HepG2 (cell line): ENCODE results near the gene TMED9. TPM values are rescaled to one million over a fixed set of nuclear protein-coding genes. Genes with fewer than 3 reads are reported as not detected.

Source experiments
- ATF7-NPFF ChIP-seq: sonication (generic); formaldehyde crosslinking; IDR thresholded peaks from 2 replicates; pipeline ENCODE4 v1.8.1; 2023; ENCODE audit warnings: mild to moderate bottlenecking, low read depth, missing genetic modification reagents, moderate library complexity
- FOXC1 ChIP-seq: sonication (generic); formaldehyde crosslinking; IDR thresholded peaks from 2 replicates; pipeline ENCODE4 v1.8.0; 2022; ENCODE audit warnings: mild to moderate bottlenecking, missing genetic modification reagents, borderline replicate concordance
- NFKB2 ChIP-seq: sonication (generic); formaldehyde crosslinking; IDR thresholded peaks from 2 replicates; pipeline ENCODE4 v1.4.0; 2020; ENCODE audit warnings: missing genetic modification reagents, borderline replicate concordance
- RBAK ChIP-seq: sonication (generic); formaldehyde crosslinking; IDR thresholded peaks from 2 replicates; pipeline ENCODE4 v1.5.1; 2020; ENCODE audit warnings: mild to moderate bottlenecking, missing genetic modification reagents
- SMARCE1 ChIP-seq: fragments of 450-650 bp; IDR thresholded peaks from 2 replicates; pipeline ENCODE4 v1.6.1; 2017; ENCODE audit warnings: borderline replicate concordance
- STAT5B ChIP-seq: sonication (generic); formaldehyde crosslinking; IDR thresholded peaks from 2 replicates; pipeline ENCODE4 v1.4.0; 2020; ENCODE audit warnings: missing genetic modification reagents
- TP53 ChIP-seq: sonication (generic); formaldehyde crosslinking; conservative IDR thresholded peaks from 2 replicates; pipeline ENCODE4 v1.4.0; 2020; ENCODE audit warnings: missing genetic modification reagents
- U2AF1 ChIP-seq: fragments of 200-400 bp; formaldehyde crosslinking; optimal IDR thresholded peaks from 2 replicates; pipeline ENCODE3; 2017; ENCODE audit warnings: mild to moderate bottlenecking, low read depth, low read length
- YEATS2 ChIP-seq: sonication (generic); formaldehyde crosslinking; IDR thresholded peaks from 2 replicates; pipeline ENCODE4 v1.4.0; 2020; ENCODE audit warnings: missing genetic modification reagents, borderline replicate concordance
- ZBTB20 ChIP-seq: sonication (generic); formaldehyde crosslinking; IDR thresholded peaks from 2 replicates; pipeline ENCODE4 v1.8.1; 2023; ENCODE audit warnings: missing genetic modification reagents, low read depth, mild to moderate bottlenecking, borderline replicate concordance
- ZFAT ChIP-seq: sonication (generic); formaldehyde crosslinking; conservative IDR thresholded peaks from 2 replicates; pipeline ENCODE4 v1.8.1; 2023; ENCODE audit warnings: missing genetic modification reagents, inconsistent platforms
- ZFY ChIP-seq: sonication (generic); formaldehyde crosslinking; IDR thresholded peaks from 2 replicates; pipeline ENCODE4 v1.4.0; 2020; ENCODE audit warnings: missing genetic modification reagents
- ZKSCAN1 ChIP-seq: fragments of 150-350 bp; IDR thresholded peaks from 2 replicates; pipeline ENCODE4 v1.6.1; 2014; ENCODE audit warnings: low read length
- ZNF562 ChIP-seq: sonication (generic); formaldehyde crosslinking; IDR thresholded peaks from 2 replicates; pipeline ENCODE4 v1.8.0; 2022; ENCODE audit warnings: missing genetic modification reagents, borderline replicate concordance
- ZSCAN20 ChIP-seq: sonication (generic); formaldehyde crosslinking; IDR thresholded peaks from 2 replicates; pipeline ENCODE4 v1.4.0; 2020; ENCODE audit warnings: missing genetic modification reagents, mild to moderate bottlenecking, borderline replicate concordance
- ZZZ3 ChIP-seq: sonication (generic); formaldehyde crosslinking; IDR thresholded peaks from 2 replicates; pipeline ENCODE4 v1.4.0; 2020; ENCODE audit warnings: missing genetic modification reagents, mild to moderate bottlenecking, borderline replicate concordance
- polyA plus RNA-seq, 8 experiments: library from polyadenylated mRNA; depleted of rRNA in 3 of 8; stranded (reverse) in 7 of 8; unstranded in 1 of 8; fragments of >200 nt; fragmentation: Illumina TruSeq in 4 of 8; extraction: Trizol in 4 of 8; gene quantifications; 2 replicates each; pipeline versions ENCODE4 v1.2.1 to v1.2.3, GENCODE V29; 2011 to 2016; ENCODE audit warnings: low read depth in 4 of 8, missing spikeins in 1 of 8, mixed read lengths in 1 of 8; ENCODE audit not compliant: insufficient read depth in 1 of 8
- total RNA-seq, 5 experiments: library from RNA; depleted of rRNA; stranded (reverse); fragments of >200 nt; fragmentation: Illumina TruSeq; extraction: Trizol; gene quantifications; 2 replicates each; pipeline ENCODE4 v1.2.3, GENCODE V29; 2016; ENCODE audit warnings: low read depth in 1 of 5
- TF ChIP-seq, protein P1 (sequence below): sonication (generic); formaldehyde crosslinking; IDR thresholded peaks from 2 replicates; pipeline ENCODE4 v1.5.1; 2020; ENCODE audit warnings: missing genetic modification reagents, mild to moderate bottlenecking, borderline replicate concordance
- TF ChIP-seq, protein P2 (sequence below): sonication (generic); formaldehyde crosslinking; IDR thresholded peaks from 2 replicates; pipeline ENCODE4 v1.4.0; 2020; ENCODE audit warnings: missing genetic modification reagents
- TF ChIP-seq, protein P3 (sequence below): sonication (generic); formaldehyde crosslinking; IDR thresholded peaks from 2 replicates; pipeline ENCODE4 v1.5.0; 2020; ENCODE audit warnings: missing genetic modification reagents
- TF ChIP-seq, protein P4 (sequence below): IDR thresholded peaks from 2 replicates; pipeline ENCODE4 v1.6.1; 2016
- TF ChIP-seq, protein P5 (sequence below): sonication (generic); formaldehyde crosslinking; IDR thresholded peaks from 2 replicates; pipeline ENCODE4 v1.9.0; 2021; ENCODE audit warnings: missing genetic modification reagents, borderline replicate concordance

TMED9 gene
- total and polyA plus RNA-seq, 2 of the 13 experiments (the other 11 are each of a cell fraction or from before 2014, with no cell fraction given): 161 to 350 TPM

DNA sequence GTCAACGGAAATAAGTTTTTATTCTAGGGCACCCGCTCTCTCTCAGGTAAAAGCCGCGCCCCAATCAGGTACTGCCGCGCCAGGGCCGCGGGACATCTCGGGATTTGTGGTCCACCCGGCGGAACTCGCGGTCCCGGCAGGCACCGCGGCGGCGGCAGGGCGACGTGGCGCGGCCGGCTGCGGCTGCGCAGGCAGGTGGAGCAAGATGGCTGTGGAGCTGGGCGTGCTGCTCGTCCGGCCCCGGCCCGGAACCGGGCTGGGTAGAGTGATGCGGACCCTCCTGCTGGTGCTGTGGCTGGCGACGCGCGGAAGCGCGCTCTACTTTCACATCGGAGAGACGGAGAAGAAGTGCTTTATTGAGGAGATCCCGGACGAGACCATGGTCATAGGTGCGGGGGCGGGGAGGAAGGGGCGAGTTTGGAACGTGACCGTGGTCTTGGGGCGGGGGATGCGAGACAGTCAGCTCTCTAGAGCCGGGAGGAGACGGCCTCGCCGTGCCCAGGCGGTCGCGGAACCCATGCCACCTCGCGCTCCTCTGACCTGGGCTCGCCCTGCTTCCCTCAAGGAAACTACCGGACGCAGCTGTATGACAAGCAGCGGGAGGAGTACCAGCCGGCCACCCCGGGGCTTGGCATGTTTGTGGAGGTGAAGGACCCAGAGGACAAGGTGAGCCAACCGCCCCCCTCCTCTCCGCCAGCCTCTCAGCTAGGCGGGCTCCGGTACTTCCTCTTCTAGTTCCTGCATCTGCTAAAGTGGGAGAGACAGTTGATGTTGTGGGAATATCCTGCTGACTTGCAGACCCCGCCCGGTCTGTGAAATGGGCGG is at the start of gene TMED9 (continued):
- TF ChIP-seq, protein P1, sequence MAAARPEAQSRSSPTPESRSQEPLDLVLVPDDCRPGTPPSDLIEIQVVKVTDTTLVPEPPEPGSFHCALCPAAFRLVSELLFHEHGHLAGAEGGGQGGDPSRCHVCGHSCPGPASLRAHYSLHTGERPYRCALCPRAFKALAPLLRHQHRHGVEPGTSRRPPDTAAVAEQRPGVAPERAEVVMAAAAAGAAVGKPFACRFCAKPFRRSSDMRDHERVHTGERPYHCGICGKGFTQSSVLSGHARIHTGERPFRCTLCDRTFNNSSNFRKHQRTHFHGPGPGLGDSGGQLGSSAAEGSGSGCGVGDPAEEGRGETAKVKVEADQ (CRISPR knock-in tag): 0 out of 2 replicates have a peak, but pooled peaks have one; percentile 63
- TF ChIP-seq U2AF1 (no peak), ATF7-NPFF (CRISPR knock-in tag) (peak; percentile 83), ZNF562 (CRISPR knock-in tag) (no peak), ZBTB20 (CRISPR knock-in tag) (no peak), ZZZ3 (CRISPR knock-in tag) (no peak), STAT5B (no peak), SMARCE1 (no peak), NFKB2 (CRISPR knock-in tag) (peak; percentile 79; the same call in 1 of the 2 replicates), ZFAT (CRISPR knock-in tag) (no peak), ZFY (CRISPR knock-in tag) (peak; percentile 82), RBAK (CRISPR knock-in tag) (no peak), ZSCAN20 (CRISPR knock-in tag) (peak; percentile 78; the same call in 1 of the 2 replicates), YEATS2 (CRISPR knock-in tag) (0 out of 2 replicates have a peak, but pooled peaks have one; percentile 26), FOXC1 (CRISPR knock-in tag) (0 out of 2 replicates have a peak, but pooled peaks have one; percentile 33), ZKSCAN1 (no peak), TP53 (CRISPR knock-in tag) (no peak)
- TF ChIP-seq, protein P2, sequence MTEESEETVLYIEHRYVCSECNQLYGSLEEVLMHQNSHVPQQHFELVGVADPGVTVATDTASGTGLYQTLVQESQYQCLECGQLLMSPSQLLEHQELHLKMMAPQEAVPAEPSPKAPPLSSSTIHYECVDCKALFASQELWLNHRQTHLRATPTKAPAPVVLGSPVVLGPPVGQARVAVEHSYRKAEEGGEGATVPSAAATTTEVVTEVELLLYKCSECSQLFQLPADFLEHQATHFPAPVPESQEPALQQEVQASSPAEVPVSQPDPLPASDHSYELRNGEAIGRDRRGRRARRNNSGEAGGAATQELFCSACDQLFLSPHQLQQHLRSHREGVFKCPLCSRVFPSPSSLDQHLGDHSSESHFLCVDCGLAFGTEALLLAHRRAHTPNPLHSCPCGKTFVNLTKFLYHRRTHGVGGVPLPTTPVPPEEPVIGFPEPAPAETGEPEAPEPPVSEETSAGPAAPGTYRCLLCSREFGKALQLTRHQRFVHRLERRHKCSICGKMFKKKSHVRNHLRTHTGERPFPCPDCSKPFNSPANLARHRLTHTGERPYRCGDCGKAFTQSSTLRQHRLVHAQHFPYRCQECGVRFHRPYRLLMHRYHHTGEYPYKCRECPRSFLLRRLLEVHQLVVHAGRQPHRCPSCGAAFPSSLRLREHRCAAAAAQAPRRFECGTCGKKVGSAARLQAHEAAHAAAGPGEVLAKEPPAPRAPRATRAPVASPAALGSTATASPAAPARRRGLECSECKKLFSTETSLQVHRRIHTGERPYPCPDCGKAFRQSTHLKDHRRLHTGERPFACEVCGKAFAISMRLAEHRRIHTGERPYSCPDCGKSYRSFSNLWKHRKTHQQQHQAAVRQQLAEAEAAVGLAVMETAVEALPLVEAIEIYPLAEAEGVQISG (CRISPR knock-in tag): peak; percentile 93
- TF ChIP-seq, protein P3, sequence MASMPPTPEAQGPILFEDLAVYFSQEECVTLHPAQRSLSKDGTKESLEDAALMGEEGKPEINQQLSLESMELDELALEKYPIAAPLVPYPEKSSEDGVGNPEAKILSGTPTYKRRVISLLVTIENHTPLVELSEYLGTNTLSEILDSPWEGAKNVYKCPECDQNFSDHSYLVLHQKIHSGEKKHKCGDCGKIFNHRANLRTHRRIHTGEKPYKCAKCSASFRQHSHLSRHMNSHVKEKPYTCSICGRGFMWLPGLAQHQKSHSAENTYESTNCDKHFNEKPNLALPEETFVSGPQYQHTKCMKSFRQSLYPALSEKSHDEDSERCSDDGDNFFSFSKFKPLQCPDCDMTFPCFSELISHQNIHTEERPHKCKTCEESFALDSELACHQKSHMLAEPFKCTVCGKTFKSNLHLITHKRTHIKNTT (CRISPR knock-in tag): no peak
- TF ChIP-seq, protein P4, sequence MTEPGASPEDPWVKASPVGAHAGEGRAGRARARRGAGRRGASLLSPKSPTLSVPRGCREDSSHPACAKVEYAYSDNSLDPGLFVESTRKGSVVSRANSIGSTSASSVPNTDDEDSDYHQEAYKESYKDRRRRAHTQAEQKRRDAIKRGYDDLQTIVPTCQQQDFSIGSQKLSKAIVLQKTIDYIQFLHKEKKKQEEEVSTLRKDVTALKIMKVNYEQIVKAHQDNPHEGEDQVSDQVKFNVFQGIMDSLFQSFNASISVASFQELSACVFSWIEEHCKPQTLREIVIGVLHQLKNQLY: no peak
- TF ChIP-seq, protein P5, sequence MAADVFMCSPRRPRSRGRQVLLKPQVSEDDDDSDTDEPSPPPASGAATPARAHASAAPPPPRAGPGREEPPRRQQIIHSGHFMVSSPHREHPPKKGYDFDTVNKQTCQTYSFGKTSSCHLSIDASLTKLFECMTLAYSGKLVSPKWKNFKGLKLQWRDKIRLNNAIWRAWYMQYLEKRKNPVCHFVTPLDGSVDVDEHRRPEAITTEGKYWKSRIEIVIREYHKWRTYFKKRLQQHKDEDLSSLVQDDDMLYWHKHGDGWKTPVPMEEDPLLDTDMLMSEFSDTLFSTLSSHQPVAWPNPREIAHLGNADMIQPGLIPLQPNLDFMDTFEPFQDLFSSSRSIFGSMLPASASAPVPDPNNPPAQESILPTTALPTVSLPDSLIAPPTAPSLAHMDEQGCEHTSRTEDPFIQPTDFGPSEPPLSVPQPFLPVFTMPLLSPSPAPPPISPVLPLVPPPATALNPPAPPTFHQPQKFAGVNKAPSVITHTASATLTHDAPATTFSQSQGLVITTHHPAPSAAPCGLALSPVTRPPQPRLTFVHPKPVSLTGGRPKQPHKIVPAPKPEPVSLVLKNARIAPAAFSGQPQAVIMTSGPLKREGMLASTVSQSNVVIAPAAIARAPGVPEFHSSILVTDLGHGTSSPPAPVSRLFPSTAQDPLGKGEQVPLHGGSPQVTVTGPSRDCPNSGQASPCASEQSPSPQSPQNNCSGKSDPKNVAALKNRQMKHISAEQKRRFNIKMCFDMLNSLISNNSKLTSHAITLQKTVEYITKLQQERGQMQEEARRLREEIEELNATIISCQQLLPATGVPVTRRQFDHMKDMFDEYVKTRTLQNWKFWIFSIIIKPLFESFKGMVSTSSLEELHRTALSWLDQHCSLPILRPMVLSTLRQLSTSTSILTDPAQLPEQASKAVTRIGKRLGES (CRISPR knock-in tag): 0 out of 2 replicates have a peak, but pooled peaks have one; percentile 34
